ENCODE data around the gene ROGDI.

DNA sequence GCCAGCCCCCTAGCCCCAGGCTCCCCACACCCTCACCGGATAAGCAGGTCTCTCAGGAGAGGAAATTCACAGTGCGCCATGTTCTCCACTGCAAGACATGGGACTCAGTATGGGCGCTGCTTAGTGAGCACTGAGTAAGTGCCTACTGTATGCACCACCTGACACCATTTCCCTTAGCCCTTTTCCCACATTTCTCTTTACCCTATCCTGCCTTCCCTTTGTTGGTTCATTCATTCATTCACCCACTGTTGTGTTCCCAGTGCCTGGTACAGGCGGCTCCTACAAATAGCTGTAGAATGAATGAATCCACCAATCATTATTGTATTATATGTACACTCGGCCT is 24.4 kb downstream of the ROGDI start:
- TF ChIP-seq, protein P1, sequence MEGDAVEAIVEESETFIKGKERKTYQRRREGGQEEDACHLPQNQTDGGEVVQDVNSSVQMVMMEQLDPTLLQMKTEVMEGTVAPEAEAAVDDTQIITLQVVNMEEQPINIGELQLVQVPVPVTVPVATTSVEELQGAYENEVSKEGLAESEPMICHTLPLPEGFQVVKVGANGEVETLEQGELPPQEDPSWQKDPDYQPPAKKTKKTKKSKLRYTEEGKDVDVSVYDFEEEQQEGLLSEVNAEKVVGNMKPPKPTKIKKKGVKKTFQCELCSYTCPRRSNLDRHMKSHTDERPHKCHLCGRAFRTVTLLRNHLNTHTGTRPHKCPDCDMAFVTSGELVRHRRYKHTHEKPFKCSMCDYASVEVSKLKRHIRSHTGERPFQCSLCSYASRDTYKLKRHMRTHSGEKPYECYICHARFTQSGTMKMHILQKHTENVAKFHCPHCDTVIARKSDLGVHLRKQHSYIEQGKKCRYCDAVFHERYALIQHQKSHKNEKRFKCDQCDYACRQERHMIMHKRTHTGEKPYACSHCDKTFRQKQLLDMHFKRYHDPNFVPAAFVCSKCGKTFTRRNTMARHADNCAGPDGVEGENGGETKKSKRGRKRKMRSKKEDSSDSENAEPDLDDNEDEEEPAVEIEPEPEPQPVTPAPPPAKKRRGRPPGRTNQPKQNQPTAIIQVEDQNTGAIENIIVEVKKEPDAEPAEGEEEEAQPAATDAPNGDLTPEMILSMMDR (IDR thresholded peaks at IDR 0.05), result no peak
- TF ChIP-seq, protein P2, sequence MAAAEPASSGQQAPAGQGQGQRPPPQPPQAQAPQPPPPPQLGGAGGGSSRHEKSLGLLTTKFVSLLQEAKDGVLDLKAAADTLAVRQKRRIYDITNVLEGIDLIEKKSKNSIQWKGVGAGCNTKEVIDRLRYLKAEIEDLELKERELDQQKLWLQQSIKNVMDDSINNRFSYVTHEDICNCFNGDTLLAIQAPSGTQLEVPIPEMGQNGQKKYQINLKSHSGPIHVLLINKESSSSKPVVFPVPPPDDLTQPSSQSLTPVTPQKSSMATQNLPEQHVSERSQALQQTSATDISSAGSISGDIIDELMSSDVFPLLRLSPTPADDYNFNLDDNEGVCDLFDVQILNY (CRISPR knock-in tag; IDR thresholded peaks at IDR 0.05), result no peak
- TF ChIP-seq CREM (CRISPR knock-in tag; IDR thresholded peaks at IDR 0.05), result no peak
- TF ChIP-seq, protein P3, sequence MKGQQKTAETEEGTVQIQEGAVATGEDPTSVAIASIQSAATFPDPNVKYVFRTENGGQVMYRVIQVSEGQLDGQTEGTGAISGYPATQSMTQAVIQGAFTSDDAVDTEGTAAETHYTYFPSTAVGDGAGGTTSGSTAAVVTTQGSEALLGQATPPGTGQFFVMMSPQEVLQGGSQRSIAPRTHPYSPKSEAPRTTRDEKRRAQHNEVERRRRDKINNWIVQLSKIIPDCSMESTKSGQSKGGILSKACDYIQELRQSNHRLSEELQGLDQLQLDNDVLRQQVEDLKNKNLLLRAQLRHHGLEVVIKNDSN (CRISPR knock-in tag; IDR thresholded peaks at IDR 0.05), result no peak
- TF ChIP-seq, protein P4, sequence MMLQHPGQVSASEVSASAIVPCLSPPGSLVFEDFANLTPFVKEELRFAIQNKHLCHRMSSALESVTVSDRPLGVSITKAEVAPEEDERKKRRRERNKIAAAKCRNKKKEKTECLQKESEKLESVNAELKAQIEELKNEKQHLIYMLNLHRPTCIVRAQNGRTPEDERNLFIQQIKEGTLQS (CRISPR knock-in tag; conservative IDR thresholded peaks at IDR 0.05), result no peak
- TF ChIP-seq NR1H2 (CRISPR knock-in tag; IDR thresholded peaks at IDR 0.05), result no peak
- TF ChIP-seq, protein P5, sequence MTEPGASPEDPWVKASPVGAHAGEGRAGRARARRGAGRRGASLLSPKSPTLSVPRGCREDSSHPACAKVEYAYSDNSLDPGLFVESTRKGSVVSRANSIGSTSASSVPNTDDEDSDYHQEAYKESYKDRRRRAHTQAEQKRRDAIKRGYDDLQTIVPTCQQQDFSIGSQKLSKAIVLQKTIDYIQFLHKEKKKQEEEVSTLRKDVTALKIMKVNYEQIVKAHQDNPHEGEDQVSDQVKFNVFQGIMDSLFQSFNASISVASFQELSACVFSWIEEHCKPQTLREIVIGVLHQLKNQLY (CRISPR knock-in tag; IDR thresholded peaks at IDR 0.05), result no peak
- no peak for TF ChIP-seq FOXK1 (CRISPR knock-in tag; IDR thresholded peaks at IDR 0.05)
